ENCODE results near the gene NUDT8.

The NUDT8 gene

GRCh38 chr11:67588136-67588503 is 41.6 kb downstream of the NUDT8 start:
- no peak for DNase-seq

DNA sequence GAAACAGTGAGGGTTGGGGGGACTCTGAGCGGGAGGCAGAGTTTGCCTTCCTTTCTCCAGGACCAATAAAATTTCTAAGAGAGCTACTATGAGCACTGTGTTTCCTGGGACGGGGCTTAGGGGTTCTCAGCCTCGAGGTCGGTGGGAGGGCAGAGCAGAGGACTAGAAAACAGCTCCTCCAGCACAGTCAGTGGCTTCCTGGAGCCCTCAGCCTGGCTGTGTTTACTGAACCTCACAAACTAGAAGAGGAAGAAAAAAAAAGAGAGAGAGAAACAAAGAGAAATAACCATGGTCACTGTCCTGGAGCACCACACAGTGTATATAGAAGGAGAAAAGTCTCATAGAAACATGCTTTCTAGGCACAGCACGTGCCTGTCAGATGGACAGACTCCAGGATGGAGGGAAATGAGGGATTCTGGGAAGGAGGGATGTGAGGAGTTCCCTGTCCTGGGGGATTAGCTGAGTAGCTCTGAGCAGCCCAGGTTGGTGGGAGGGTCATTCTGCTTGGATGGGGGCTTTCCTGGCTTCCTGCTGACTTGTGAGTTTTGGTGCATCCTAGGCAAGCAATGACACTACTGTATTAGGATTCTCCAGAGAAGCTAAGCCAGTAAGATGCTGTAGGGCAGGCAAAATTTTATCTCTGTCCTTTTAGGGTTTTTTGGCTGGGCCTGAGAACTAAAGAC is 43.0 kb downstream of the NUDT8 start:
- DNase-seq = no peak

DNA sequence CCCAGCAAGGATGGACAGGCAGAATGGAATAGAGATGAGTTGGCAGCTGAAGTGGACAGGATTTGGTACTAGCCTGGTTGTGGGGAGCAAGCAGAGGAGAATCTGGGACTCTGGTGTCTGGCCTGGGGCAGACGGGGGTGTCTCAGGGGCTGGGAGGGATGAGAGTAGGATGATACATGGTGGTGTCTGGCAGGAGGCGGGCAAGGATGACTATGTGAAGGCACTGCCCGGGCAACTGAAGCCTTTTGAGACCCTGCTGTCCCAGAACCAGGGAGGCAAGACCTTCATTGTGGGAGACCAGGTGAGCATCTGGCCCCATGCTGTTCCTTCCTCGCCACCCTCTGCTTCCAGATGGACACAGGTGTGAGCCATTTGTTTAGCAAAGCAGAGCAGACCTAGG is 43.8 kb downstream of the NUDT8 start:
- DNase-seq = no peak

- no peak for DNase-seq
Observed at GRCh38 chr11:67584881-67585873, 44.6 kb downstream of the NUDT8 start.

- DNase-seq = peak; percentile 21
Observed at GRCh38 chr11:67584205-67584880, 45.4 kb downstream of the NUDT8 start.

GRCh38 chr11:67583247-67584204 is 46.2 kb downstream of the NUDT8 start, which contains the start of gene GSTP1:
GSTP1 (plus strand) TSS chr11:67583812; CDS start chr11:67583844, 32 bp downstream.
- DNase-seq = peak; percentile 68

DNA sequence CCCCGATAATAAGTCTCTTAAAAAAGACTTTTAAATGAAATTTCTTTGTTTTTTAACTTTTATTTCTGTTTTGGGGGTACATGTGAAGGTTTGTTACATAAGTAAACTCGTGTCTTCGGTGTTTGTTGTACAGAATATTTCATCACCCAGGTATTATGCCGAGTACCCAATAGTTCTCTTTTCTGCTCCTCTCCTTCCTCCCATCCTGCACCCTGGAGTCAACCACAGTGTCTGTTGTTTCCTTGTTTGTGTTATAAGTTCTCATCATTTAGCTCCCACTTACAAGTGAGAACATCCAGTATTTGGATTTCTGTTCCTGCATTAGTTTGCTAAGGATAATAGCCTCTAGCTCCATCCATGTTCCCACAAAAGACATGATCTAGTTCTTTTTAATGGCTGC is 47.7 kb downstream of the NUDT8 start:
- DNase-seq = no peak

- no peak for DNase-seq
Observed at GRCh38 chr11:67581469-67581868, 48.3 kb downstream of the NUDT8 start.

- no peak for DNase-seq
Observed at GRCh38 chr11:67577951-67578350, 51.8 kb downstream of the NUDT8 start.
